ENCODE measurements around the gene KCTD11.

DNA sequence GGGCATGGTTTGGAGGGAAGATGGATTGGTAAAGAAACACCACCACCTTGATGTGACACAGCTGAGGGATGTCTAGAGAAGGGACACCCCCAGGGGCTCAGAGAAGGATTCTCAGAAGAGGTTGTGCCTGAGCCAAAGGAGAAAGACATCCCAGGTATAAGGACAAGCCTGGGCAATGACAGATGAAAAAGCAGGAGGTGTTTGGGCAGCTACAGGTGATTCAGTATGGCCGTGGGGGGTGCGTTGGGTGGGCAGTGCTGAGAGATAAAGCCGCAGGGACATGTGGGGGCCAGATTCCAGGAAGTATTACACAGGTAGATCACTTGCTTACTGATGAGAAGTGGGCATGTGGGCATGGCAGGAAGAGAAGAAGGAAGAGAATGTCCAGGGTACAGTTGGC, 9.9 kb downstream of the KCTD11 start:
- TF ChIP-seq, protein P1, sequence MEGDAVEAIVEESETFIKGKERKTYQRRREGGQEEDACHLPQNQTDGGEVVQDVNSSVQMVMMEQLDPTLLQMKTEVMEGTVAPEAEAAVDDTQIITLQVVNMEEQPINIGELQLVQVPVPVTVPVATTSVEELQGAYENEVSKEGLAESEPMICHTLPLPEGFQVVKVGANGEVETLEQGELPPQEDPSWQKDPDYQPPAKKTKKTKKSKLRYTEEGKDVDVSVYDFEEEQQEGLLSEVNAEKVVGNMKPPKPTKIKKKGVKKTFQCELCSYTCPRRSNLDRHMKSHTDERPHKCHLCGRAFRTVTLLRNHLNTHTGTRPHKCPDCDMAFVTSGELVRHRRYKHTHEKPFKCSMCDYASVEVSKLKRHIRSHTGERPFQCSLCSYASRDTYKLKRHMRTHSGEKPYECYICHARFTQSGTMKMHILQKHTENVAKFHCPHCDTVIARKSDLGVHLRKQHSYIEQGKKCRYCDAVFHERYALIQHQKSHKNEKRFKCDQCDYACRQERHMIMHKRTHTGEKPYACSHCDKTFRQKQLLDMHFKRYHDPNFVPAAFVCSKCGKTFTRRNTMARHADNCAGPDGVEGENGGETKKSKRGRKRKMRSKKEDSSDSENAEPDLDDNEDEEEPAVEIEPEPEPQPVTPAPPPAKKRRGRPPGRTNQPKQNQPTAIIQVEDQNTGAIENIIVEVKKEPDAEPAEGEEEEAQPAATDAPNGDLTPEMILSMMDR (conservative IDR thresholded peaks at IDR 0.05): no peak
- TF ChIP-seq EZH2 (IDR thresholded peaks at IDR 0.05; ENCODE audit: low read depth): no peak
